CD4-positive, alpha-beta T cell treated with Interleukin-2 at 100 ng/mL for 4 hours (primary cell): ENCODE results near the gene PUS7.
"Not testable (repeated sequence)": the region's sequence is repeated elsewhere in the genome, so short reads cannot be mapped to it uniquely, and the experiment has no call there.

Experiments used
- DNase-seq: peaks from one replicate; pipeline ENCODE4 v3.0.0-alpha.2; 2020; ENCODE audit warnings: low spot score

Gene PUS7

DNA sequence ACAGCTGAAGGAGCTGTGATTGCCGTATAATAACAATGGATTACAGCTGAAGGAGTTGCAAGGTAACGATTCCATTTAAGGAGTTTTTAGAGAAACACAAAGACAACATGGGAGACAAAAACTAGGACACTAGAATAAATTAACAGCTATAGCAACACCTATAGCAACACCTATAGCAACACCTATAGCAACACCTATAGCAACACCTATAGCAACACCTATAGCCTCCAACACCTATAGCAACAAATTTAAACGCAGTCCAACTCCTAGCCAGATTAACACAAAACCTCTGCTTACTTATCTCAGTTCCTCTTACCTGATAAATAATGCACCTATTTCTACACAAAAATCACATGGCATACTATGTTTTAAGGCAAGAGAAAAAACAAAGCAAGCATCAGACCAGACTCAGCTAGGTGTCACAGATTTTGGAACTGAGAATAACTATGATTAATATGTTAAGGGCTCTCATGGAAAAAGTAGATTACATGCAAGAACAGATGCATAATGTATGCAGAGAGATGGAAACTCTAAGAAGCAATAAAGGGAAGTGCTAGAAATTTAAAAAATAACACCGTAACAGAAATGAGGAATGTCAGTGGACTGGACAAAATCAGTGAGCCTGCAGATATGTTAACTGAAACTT lies 77.6 kb downstream of the PUS7 start:
- DNase-seq, result no peak

- DNase-seq, result not testable (repeated sequence)
These were observed 79.9 kb downstream of the PUS7 start for GRCh38 chr7:105442214-105442613.

DNA sequence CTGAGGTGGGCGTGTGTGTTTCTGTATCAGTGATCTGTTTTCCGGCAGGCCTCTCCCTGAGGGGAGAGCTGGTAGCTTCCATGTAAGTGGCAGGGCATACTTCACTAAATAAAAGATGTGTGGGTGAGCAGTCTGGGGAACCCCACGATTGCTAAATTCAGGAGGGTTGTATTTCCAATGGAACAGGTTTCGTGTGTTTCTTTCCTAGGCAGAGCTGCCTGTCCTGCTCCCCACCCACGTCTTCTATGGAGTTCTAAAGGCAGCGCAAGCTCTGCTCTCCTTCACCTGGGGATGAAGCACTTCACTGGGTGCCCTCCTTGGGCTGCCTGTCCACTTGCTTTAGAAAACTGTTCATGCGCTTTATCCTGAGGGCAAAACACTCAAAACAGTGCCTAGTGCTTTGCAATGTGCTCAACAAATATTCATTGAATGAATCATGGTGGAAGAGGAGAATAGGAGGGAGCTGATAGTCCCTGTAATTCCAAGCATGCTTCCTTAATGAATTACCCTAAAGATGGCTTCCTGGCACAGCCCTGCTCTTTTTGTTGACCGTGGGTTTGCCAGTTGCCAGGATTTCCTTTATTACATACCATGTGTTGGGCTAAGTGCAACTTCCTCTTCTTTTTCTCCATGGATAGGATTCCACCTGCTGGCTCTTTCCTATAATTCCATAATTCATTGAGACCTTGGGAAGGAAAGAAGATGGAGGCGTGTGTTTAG lies 82.7 kb downstream of the PUS7 start:
- DNase-seq, result no peak

DNA sequence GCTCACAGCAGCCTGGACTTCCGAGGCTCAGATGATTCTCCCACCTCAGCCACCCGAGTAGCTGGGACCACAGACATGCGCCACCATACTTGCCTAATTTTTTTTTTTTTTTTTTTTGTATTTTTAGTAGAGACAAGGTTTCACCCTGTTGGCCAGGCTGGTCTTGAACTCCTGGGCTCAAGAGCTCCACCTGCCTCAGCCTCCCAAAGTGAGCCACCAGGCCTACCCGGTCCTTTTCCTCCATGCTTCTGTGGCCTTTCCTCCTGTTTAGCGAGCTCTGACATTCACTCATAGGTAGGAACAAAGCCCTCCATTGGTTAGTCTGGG lies 83.3 kb downstream of the PUS7 start:
- DNase-seq, result no peak

GRCh38 chr7:105438254-105438653 lies 83.8 kb downstream of the PUS7 start:
- no peak for DNase-seq

DNA sequence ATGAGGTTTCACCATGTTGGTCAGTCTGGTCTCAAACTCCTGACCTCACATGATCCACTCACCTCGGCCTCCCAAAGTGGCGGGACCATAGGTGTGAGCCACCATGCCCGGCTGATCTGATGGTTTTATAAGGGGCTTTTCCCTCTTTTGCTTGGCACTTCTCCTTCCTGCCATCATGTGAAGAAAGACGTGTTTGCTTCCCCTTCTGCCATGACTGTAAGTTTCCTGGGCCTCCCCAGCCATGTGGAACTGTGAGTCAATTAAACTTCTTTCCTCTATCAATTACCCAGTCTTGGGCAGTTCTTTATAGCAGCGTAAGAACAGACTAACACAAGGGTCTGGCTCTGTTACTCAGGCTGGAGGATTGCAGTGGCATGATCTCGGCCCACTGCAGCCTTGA lies 84.7 kb downstream of the PUS7 start:
- DNase-seq, result not testable (repeated sequence)

DNA sequence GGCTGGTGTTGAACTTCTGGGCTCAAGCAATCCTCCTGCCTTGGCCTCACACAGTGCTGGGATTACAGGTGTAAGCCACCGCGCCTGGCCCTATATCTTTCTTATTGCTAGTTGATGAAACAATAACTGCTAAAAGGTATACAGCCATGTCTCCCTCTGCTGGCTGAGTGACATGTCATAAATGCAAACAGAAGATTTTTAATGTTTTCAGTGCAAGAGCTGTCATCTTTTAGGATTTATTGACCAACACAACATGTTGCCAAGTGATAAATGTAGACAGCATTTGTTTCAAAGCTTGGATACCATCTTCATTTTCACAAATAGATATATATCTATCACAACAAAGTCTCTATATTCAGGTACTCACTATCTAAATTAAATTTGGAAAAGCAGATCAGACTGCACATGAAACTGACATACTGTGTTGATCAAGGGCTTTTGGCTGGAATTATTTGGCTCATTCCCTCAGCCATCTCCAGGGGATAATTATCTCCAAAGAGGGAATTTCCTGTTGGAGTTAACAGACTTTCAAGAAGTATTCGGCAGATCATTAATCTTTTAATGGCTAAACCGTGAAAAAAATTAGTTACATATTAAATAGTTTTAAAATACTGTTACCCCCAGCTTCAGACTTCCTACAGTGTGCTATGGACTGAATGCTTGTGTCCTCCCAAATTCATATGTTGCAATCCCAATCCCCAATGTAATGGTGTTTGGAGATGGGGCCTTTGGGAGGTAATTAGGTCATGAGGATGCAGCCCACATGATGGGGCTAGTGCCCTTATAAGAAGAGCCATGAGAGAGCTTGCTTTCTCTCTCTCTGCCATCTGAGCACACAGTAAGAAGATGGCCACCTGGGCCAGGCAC lies 92.1 kb downstream of the PUS7 start:
- peak; percentile 62 for DNase-seq

DNA sequence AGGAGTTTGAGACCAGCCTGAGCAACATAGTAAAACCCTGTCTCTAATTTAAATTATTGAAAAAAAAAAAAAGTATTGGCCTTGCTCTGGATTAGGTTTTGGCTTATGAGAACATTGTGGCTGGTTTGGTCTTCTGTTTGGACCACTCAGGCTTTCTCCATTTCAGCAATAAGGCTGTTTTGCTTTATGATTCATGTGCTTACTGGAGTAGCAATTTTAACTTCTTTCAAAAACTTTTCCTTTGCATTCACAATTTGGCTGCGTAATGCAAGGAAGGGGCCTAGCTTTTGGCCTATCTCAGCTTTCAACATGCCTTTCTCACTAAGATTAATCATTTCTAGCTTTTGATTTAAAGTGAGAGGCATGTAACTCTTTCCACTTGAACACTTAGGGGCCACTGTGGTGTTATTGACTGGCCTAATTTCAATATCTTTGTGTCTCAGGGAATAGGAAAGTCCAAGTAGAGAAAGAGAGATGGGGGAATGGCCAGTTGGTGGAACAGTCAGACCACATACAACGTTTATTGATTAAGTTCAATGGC lies 95.4 kb downstream of the PUS7 start:
- DNase-seq, result no peak

DNA sequence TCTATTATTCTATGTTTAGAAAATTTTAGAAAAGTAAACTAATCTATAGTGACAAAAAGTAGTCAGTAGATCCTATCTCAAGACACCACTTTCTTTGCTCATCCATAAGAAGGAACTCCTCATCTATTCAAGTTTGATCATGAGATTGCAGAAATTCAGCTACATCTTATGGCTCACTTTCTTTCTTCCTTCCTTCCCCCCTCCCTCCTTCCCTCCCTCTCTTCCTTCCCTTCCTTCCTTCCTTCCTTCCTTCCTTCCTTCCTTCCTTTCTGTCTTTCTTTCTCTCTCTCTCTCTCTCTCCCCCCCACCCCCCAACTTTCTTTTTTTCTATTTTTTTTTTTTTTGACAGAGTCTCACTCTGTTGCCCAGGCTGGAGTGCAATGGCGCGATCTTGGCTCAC lies 98.1 kb downstream of the PUS7 start:
- DNase-seq, result no peak

GRCh38 chr7:105413887-105414437 lies 108.1 kb downstream of the PUS7 start:
- DNase-seq, result no peak

DNA sequence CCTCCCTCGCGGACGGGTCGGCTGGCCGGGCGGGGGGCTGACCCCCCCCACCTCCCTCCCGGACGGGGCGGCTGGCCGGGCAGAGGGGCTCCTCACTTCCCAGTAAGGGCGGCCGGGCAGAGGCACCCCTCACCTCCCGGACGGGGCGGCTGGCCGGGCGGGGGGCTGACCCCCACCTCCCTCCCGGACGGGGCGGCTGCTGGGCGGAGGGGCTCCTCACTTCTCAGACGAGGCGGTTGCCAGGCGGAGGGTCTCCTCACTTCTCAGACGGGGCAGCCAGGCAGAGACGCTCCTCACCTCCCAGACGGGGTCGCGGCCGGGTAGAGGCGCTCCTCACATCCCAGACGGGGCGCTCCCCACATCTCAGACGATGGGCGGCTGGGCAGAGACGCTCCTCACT lies 111.3 kb downstream of the PUS7 start:
- DNase-seq, result not testable (repeated sequence)

DNA sequence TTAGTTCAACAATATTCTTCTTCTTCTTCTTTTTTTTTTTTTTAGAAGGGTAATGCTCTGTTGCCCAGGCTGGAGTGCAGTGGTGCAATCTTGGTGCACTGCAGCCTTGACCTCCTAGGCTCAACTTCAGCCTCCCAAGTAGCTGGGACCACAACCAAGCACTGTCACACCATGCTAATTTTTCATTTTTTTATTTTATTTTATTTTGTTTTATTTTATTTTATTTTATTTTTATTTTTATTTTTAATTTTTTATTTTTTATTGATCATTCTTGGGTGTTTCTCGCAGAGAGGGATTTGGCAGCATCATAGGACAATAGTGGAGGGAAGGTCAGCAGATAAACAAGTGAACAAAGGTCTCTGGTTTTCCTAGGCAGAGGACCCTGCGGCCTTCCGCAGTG lies 112.3 kb downstream of the PUS7 start:
- not testable (repeated sequence) for DNase-seq

DNA sequence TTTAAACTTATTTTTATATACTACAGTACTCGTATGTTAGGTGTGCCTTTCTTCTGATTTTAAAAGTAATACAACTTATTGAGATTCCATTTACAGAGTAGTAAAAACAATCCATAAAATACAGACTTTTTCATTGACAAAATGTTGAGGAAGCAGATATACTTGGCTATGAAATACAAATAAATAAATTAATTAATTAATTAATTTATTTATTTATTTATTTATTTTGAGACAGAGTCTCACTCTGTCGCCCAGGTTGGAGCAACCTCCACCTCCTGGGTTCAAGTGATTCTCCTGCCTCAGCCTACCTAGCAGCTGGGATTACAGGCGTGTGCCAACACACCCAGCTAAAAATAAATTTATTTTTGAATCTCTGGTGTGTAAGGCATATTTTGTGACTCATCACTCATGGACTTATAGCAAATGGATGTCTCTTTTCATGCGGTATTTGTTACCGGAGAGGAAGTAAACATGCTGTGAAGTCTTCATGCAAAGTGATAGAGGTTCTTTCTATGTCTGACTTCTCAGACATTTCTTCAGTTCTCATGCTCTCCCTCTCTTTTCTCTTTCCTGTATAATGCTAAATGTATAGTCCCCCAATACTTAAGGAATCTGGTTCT lies 113.2 kb downstream of the PUS7 start:
- no peak for DNase-seq
